ENCODE results near the gene LRRC56.

- TF ChIP-seq EZH2 (IDR thresholded peaks at IDR 0.05; ENCODE audit: borderline replicate concordance) (no peak), CTCF (IDR thresholded peaks at IDR 0.05; ENCODE audit: poor library complexity) (no peak)
Observed at GRCh38 chr11:498297-499181, 38.8 kb upstream of the LRRC56 start.

Measured in hepatocyte (in vitro differentiated cells).